ENCODE data around the gene SIL1.

Gene SIL1

GRCh38 chr5:139186261-139186660, 11.9 kb downstream of the SIL1 start:
- Histone ChIP-seq H3K27me3 (ENCODE audit: control insufficient read depth, low read length) (no peaks in the 10 kb centered on the region), H3F3A (ENCODE audit: control insufficient read depth, insufficient read depth) (no peaks in the 10 kb centered on the region), H3K4me3 (ENCODE audit: low read length) (no peak overlapping the region), H3K9me2 (replicated peaks; ENCODE audit: control insufficient read depth, low read length) (no peaks in the 10 kb centered on the region), H3K79me2 (ENCODE audit: control insufficient read depth, low read length) (no peaks in the 10 kb centered on the region), H3K27ac (ENCODE audit: low read depth, low read length) (no peak overlapping the region), H3K4me2 (ENCODE audit: low read length) (no peak overlapping the region), H3K36me3 (ENCODE audit: control insufficient read depth, low read length) (no peaks in the 10 kb centered on the region; the same call in 1 of the 2 replicates), H3K9me3 (ENCODE audit: control insufficient read depth, insufficient read depth, low read length) (no peaks in the 10 kb centered on the region), H4K20me1 (ENCODE audit: control insufficient read depth, insufficient read depth, low read depth, low read length) (0 out of 2 replicates have a peak, but pooled peaks cover 6% of the 10 kb centered on the region), H3K4me1 (ENCODE audit: control insufficient read depth, low read length) (peaks cover 10% of the 10 kb centered on the region)
- TF ChIP-seq CTCF (IDR thresholded peaks at IDR 0.05; ENCODE audit: low read depth, low read length, poor library complexity, severe bottlenecking) (no peak), EZH2phosphoT487 (IDR thresholded peaks at IDR 0.05; ENCODE audit: borderline replicate concordance, low read length) (no peak)

GRCh38 chr5:139185589-139185988, 12.6 kb downstream of the SIL1 start:
- Histone ChIP-seq H3K4me1 (ENCODE audit: control insufficient read depth, low read length) (peaks cover 10% of the 10 kb centered on the region), H3K27me3 (ENCODE audit: control insufficient read depth, low read length) (no peaks in the 10 kb centered on the region), H3K27ac (ENCODE audit: low read depth, low read length) (no peak overlapping the region), H3K9me2 (replicated peaks; ENCODE audit: control insufficient read depth, low read length) (no peaks in the 10 kb centered on the region), H3K4me3 (ENCODE audit: low read length) (no peak overlapping the region), H3K9me3 (ENCODE audit: control insufficient read depth, insufficient read depth, low read length) (no peaks in the 10 kb centered on the region), H3K4me2 (ENCODE audit: low read length) (no peak overlapping the region), H4K20me1 (ENCODE audit: control insufficient read depth, insufficient read depth, low read depth, low read length) (0 out of 2 replicates have a peak, but pooled peaks cover 6% of the 10 kb centered on the region), H3F3A (ENCODE audit: control insufficient read depth, insufficient read depth) (no peaks in the 10 kb centered on the region), H3K79me2 (ENCODE audit: control insufficient read depth, low read length) (no peaks in the 10 kb centered on the region; the same call in 1 of the 2 replicates), H3K36me3 (ENCODE audit: control insufficient read depth, low read length) (no peaks in the 10 kb centered on the region; the same call in 1 of the 2 replicates)
- no peak for TF ChIP-seq CTCF (IDR thresholded peaks at IDR 0.05; ENCODE audit: low read depth, low read length, poor library complexity, severe bottlenecking)
- no peak for TF ChIP-seq EZH2phosphoT487 (IDR thresholded peaks at IDR 0.05; ENCODE audit: borderline replicate concordance, low read length)

GRCh38 chr5:139183502-139183901, 14.7 kb downstream of the SIL1 start:
- Histone ChIP-seq H3K4me2 (ENCODE audit: low read length) (no peak overlapping the region), H3K79me2 (ENCODE audit: control insufficient read depth, low read length) (no peaks in the 10 kb centered on the region; the same call in 1 of the 2 replicates), H4K20me1 (ENCODE audit: control insufficient read depth, insufficient read depth, low read depth, low read length) (0 out of 2 replicates have a peak, but pooled peaks cover 6% of the 10 kb centered on the region)

More at GRCh38 chr5:139183502-139183901, 14.7 kb downstream of the SIL1 start:
- Histone ChIP-seq H3K9me3 (ENCODE audit: control insufficient read depth, insufficient read depth, low read length) (no peaks in the 10 kb centered on the region), H3K27me3 (ENCODE audit: control insufficient read depth, low read length) (no peaks in the 10 kb centered on the region), H3K4me3 (ENCODE audit: low read length) (no peak overlapping the region), H3K9me2 (replicated peaks; ENCODE audit: control insufficient read depth, low read length) (no peaks in the 10 kb centered on the region), H3F3A (ENCODE audit: control insufficient read depth, insufficient read depth) (no peaks in the 10 kb centered on the region), H3K4me1 (ENCODE audit: control insufficient read depth, low read length) (peaks cover 18% of the 10 kb centered on the region), H3K36me3 (ENCODE audit: control insufficient read depth, low read length) (no peaks in the 10 kb centered on the region), H3K27ac (ENCODE audit: low read depth, low read length) (no peak overlapping the region)
- TF ChIP-seq EZH2phosphoT487 (IDR thresholded peaks at IDR 0.05; ENCODE audit: borderline replicate concordance, low read length) (no peak), CTCF (IDR thresholded peaks at IDR 0.05; ENCODE audit: low read depth, low read length, poor library complexity, severe bottlenecking) (no peak)
